GM21526 (cell line): ENCODE results near the gene C9orf152.
"Not testable (repeated sequence)": the region's sequence is repeated elsewhere in the genome, so short reads cannot be mapped to it uniquely, and the experiment has no call there.

Experiments
- ATAC-seq: cut with Tn5 transposase; IDR thresholded peaks from one replicate; pipeline ENCODE4 v1.9.1; 2021; ENCODE audit warnings: moderate library complexity; ENCODE audit not compliant: unreplicated experiment, low FRiP score

The C9orf152 gene

DNA sequence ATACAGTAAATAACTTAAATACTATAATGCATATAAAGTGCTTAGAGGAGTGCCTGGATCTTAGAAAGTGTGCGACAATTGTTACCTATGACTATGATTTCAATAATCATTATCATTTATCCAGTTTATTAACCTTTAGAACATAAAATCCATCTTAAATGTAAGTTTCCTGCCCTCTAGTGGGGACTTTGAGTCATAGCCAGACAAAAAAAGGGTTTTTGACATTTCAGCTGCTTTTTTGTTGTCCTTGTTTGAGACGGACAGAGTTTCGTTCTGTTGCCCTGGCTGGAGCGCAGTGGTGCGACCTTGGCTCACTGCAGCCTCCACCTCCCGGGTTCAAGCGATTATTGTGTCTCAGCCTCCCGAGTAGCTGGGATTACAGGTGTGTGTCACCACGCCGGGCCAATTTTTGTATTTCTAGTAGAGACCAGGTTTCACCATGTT is 9.7 kb upstream of the C9orf152 start:
- no peak for ATAC-seq

DNA sequence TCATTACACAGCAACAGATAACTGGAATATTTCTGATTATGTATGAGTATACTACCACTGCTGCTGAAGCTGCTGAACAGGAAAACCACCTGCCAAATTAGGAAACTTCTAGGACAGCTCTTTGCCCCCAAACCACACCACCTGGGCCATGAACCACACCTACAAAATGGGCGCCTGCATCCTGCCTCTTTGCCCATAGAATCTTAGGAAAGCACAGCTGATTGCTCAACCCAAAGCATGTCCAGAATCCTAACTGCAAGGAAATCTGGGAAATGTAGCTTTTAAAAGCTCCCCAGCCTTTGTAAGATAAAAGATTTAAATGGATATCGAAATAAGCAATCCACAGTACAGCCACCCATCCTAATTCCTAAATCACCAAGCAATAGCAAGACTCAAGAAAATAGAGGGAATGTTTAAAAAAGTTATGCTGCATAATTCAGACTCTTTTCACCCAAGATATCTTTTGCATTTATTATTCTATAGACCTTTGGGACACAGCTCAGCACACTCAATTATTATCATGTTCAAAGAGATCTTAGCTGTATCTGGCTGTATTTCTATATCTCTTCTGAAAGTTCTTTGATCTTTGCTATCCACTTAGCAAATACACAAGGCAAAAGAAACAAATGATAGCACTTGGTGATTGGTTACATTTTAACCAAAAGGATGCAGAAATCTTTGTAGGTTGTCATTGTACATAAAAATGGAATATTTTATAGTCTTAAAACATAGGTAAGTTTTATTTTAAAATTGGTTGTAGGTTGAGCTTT is 6.8 kb upstream of the C9orf152 start:
- no peak for ATAC-seq

DNA sequence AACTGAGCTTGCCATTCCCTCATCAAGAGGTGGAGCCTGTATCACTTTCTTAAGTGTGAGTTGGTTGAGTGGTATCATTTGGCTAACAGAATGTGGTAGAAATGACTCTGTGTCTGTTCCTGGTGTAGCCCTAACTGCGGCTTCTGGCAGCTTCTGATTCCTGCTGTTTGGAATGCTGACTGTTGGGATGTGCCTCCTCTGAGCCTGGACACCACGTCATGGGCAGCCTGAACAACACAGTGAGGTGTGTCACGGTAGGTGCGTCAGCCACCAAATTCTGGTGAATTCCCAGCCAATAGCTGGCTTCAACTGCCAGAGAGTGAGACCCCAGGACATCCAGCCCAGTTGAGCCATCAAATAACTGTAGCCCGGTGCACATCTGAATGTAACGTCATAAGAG is 6.1 kb upstream of the C9orf152 start:
- no peak for ATAC-seq

DNA sequence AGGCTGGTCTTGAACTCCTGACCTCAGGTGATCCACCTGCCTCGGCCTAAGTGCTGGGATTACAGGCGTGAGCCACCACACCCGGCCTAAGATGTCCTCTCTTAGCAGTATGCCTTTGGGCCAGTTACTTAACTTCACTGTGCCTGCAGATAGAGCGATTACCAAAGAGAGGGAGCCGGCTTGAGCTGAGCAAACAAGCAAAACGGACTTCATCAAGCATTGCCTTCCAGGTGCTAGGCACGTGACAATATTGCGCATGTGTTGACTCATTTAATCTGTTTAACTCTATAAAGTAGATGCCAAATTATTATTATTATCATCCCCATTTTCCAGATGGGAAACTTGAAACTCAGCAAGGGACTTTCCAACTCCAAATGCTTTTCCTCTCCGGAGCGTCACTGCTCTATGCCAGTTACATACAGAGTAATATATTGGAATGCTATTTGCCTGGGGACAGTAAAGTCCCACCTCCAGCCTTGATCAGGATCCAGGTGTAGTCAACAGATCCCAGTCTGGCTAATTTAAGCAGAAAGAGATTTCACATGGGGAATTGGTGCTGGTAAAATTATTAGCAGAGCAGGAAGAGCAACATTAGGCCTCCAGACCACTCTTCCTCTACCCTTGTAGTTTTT is 5.6 kb upstream of the C9orf152 start:
- no peak for ATAC-seq

DNA sequence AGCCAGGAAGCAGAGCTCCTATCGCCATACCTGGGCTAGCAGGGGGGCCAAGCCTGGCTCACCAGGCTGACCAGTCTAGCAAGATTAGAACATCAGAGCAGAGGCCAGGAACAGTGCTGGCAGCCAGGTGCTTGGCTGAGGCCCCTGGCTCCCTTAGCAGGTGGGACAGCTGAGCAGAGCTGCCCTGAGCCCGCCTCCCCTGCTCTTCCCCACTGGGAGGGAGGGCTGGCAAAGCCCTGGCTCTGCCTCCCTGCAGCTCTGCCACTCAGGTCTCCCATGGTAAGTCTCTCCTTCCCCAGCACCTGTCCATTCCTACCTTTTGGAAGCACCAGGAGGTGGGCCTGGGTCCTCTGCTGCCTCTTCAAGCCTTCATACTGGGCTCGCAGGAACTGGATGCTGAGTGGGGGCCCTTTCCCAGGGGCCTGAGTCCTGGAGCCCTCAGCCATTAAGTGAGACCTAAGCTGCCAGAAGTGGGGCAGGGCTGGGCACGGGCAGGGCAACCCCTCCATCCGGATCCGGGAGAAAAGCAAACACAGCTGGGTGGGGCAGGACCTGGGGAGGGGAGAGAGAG is 803 bp downstream of the C9orf152 start:
- ATAC-seq: no peak

DNA sequence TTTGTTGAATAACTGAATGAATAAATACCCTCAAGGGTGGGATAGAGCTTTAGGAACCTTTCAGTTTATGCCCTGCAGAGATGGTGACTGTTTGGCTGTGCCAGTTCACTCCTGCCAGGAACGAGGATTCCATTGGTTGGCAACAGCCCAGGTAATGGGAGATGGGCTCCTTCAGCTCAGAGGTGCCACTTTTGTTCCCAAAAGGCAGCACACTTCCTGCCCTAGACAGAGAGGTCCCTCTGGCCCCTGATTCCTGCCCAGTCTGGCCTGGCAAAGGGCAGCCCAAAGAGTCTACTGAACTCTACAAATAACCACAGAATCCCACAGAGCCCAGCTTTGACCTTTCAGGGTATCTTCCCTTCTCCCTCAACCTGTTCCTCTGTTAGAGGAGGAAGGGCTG is 1.6 kb downstream of the C9orf152 start:
- no peak for ATAC-seq

DNA sequence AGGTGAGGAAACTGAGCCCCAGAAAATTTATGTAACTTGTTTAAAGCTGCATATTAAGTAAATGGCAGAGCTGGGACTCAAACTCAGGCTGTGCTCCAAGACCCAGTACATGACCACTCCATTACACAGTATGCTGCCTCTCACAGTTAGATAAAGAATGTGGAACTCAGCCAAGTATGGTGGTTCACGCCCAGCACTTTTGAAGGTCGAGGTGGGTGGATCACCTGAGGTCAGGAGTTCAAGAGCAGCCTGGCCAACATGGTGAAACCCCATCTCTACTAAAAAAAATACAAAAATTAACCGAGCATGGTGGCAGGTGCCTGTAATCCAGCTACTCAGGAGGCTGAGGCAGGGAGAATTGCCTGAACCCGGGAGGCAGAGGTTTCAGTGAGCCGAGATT is 2.3 kb downstream of the C9orf152 start:
- ATAC-seq: not testable (repeated sequence)

DNA sequence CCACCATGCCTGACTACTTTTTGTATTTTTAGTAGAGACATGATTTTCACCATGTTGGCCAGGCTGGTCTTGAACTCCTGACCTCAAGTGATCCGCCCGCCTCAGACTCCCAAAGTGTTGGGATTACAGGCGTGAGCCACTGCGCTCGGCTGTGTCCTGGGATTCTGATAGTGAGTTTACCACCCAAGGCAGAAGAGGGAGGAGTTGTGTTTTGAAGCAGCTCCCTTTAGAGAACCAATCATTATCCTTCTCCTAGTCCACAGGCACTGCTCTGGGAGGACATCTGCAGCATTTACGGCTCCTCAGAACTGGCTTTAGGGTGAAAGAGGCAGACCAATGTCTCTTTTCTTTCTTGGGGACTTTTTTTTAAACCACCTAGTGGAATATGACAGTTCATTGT is 5.7 kb downstream of the C9orf152 start:
- no peak for ATAC-seq

DNA sequence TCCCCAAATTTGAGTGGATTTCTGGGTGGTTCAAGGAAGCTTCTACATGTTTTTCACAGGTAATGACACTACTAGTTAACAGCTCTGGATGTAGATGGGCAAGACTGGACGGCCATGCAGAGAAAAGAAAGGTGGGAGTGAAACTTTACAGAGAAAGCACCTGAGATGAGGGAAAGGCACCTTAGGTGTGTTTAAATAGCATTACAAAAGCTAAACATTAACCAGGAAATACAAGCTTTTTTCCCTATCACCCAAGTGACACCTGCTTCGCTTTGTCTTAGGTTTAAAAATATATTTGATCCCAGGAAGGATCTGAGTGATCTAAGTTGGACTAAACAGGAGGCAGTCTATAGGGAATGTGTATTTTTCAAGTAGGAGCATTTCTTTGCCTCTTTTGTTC is 8.3 kb downstream of the C9orf152 start:
- no peak for ATAC-seq

DNA sequence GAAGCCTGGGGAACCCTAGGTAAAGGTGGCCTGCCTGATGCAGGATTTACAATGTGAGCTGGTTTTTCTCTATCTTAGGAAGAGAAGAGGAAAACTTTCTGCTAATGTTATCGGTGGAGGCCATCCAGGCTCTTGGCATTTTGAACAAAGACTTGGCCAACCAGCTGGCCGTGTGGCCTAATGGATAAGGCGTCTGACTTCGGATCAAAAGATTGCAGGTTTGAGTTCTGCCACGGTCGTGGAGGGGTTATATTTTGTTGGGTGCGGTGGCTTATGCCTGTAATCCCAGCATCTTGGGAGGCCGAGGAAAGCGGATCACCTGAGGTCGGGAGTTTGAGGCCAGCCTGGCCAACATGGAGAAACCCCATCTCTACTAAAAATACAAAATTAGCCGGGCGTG is 9.6 kb downstream of the C9orf152 start:
- ATAC-seq: no peak

DNA sequence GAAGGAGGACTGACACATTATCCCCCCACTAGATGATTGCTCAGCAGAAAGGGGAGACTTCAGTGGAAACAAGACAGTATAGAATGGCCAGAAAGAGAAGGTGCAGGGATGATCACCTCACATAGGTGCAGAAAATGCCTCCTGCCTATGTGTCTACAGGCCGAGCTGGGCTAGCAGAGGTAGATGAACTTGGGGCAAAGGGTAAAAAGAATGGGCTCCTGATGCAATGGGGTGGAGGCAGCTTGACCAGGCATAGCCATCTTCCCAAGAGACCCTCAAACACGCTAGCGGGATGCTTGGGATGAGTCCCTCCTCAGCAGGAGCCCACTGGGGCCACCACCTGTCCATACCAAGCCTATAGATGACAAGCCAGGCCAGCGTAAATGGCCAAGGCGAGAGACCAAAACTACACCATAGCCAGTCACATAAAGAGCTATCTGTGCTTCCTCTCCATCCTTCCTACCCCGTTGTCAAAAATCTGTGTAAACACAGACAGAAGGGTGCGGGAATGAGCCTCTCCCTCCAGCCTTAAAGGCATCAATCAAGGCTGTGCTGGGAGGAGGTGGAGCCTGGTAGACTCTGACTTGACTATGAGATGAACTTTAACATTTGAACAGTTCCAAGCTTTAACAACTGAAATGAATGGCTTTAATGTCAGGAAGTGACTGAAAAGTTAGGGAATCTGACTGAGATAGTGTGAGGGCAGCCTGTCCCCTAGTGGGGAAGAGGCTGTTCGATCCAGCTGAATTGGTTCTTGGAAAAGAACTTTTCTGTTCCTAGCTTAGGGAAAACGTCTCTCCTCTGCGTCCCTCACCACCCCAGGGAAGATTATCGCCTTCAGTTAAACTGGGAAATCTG is 10.4 kb downstream of the C9orf152 start:
- ATAC-seq: no peak

DNA sequence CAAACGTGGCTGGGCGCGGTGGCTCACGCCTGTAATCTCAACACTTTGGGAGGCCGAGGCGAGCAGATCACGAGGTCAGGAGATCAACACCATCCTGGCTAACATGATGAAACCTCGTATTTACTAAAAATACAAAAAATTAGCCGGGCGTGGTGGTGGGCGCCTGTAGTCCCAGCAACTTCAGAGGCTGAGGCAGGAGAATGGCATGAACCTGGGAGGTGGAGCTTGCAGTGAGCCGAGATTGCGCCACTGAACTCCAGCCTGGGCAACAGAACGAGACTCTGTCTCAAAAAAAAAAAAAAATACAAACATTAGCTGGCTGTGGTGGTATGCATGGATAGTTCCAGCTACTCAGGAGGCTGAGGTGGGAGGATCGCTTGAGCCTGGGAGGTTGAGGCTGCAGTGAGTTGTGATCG is 11.9 kb downstream of the C9orf152 start:
- not testable (repeated sequence) for ATAC-seq

DNA sequence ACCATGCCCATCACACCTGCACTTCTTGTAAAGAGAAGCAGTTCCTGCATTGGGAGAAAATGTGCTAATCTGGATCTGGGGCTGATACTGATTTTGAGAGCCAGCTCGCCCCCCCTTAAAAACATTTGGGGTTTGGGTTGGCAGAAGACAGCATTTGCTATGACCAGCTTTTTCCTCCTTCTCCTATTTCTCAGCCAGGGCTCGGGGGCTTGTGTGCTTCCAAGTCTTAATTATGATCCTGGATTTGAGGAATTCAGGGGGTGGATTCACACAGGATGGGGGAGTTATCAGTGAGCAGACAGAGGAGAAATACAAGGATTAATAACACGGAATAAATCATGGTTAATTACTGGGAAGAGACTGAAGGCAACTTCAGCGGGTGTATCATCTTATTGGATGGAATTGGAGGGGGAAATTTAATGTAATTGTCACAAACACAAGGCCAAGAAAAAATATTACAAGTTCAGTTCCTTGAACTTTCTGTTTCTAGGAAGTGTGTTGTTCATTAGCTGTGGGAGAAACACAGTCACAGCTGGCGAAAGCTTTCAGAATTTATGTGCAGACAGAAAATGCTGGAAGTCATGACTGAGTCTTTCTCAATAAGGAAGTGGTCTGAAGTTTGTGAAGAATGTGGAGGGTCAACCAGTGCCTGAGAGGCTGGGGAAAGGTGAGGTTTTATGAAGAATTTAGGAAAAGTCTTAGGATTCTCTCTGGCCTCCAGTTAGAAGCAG is 15.3 kb downstream of the C9orf152 start:
- no peak for ATAC-seq

DNA sequence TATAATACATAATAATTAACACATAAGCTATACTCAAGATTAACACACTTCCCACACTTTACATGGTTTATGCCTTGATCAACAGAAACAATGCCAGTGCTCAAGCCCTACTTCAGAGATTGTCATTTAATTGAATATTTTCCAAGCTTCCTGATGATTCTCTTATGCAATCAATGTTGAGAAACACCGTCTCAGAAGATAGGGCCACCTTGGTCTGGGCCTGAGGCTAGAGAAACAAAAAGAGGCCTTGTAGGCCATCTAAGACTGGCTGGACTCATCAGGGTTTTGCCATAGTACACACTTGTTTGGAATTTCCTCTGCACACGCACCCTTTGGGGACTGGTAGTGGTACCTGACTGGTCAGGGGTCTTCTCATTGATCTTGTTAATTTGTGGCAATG is 16.3 kb downstream of the C9orf152 start:
- no peak for ATAC-seq

DNA sequence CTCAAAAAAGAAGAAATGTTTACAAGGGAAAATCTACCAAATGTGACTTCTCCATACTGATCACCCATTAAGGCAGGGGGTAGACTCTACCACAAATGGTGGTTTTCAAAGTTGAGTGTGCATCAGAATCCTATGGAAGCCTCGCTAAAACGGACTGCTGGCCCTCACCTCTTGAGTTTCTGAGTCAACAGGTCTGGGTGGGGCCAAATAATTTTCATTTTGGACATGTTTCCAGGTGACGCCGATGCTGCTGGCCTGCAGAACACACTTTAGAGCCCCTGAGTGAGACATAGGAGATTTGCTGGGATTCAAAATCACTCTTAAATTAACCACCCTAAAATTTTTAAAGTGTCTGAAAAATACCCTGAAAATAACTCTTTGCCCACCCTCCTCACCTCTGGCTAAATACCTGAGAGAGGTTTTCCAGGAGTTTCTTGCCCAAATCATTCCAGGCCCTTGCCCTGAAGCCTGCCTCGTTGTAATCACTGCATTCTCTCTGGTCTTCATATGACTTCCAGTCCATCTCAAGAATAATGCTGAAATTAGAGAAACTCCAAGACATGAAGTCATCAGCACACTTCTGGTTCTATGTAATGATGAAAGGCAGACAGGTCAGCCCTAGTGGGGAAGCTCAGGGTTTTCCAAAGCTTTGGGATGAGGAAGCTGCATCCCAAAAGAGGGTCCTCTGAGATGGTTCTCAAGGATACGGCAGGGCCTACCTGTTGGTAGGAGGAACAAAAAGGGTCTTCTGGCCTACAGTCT is 18.2 kb downstream of the C9orf152 start:
- ATAC-seq: no peak

DNA sequence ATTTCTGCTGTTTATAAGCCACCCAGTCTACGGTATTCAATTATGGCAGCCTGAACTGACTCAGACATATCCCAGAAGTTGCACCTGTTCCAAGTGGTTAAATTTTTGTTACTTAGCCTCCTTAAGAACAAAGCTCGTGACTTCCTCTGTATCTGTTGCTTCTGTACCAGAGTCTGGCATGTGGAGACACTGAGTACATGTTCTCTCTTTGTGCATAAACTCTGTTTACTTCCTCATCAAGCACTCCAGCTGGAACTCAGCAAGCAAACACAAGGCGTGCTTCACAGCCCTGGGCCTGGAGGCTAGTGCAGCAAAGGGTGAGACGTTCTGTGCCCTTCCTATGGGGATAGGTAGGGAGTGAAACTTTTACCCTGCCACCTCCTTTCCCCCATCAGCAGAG is 19.0 kb downstream of the C9orf152 start:
- no peak for ATAC-seq

DNA sequence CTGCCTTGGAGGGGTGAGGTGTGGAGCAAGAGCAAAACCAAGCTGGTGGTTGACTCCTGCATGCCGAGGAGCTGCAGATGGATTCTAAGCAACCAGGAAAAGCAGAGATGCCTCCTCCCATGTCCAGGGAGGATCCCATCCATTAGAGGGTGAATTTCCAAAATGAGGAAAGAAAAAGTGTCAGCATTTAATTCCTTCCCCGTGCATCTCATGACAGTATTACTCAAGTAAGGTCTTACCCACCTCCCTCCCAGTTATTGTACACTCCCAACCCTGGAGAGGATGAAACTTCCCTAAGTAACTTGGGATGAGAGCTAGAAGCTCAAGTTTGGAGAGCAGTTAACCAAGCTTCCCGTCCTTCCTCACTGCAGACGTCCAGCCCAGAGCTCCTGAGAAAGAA is 19.9 kb downstream of the C9orf152 start:
- ATAC-seq: no peak

DNA sequence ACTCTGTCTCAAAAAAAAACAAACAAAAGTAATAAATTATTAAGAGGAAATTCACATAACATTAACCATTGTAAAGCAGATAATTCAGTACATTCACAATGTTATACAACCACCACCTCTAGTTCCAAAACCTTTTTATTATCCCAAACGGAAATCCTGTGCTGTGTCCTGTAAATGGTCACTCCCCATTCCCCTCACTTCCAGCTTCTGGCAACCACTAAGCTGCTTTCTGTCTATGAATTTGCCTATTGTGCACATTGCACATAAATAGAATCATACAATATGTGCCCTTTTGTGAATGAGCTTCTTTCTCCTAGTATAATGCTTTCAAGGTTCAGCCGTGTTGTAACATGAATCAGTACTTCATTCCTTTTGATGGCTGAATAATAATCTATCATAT is 20.8 kb downstream of the C9orf152 start:
- ATAC-seq: no peak

DNA sequence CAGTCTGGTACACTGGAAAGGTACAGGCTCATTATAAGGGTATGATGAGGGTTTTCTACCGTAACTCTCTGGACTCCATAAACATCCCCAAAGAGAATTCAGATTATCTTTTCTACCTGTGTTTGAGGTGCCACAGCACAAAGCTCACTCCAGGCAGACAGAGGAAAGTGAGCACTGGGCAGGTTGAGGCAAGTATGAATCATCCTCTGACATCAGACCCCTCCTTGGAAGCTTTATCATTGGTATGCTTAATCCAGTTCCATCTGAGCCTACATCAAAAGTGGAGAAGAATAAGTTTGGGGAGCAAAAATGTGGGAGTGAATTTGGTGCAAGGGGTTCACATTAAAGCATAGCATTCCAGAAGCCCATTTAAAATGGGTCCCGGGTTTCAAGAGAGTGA is 21.7 kb downstream of the C9orf152 start:
- no peak for ATAC-seq

DNA sequence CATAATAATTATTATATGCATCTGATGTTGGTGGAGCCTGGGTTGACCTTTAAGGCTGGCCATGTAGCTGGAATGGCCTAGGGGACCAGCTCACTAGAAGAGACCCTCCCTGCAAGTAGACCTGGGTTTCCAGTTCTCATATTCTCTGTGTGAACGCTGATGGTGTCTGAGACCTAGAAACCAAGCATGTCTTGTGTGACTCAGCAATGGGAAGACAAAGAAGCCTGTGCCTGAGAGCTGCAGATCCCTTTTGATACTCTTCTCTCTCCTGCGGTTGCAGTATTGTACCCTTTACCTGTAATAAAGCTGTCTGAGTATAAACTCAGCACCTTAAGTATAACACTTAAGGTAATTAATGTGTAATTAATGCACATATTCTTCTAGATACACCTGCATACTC is 22.2 kb downstream of the C9orf152 start:
- no peak for ATAC-seq
